ENCODE data around the gene ZNF536. TPM values are rescaled to one million over a fixed set of nuclear protein-coding genes. Genes with fewer than 3 reads are reported as not detected.

ZNF536 gene
- total and polyA plus RNA-seq, 10 of the 15 experiments (the other 5 are each of a cell fraction or from before 2014, with no cell fraction given): not detected

DNA sequence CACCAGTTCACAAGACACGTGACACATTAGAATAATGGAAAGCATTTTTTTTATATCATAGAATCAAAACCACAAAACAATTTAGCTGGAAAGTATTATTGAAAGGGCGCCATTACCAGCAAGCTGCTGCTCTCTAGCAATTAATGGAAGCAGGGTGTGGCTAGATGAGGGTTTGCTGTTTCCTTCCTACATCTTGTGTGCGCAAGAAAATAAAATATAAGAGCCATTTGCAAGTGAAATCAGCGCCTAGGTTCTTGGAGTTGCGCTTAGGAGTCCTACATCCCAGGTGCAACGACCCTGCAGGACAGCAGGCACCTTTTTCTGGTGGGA is 140.9 kb downstream of the ZNF536 start:
- ChIA-PET SMC1A (ENCODE audit: uncharacterized antibody, unreplicated experiment) (no interaction called here), POLR2A (no interaction called here), CTCF (no interaction called here), RAD21 (ENCODE audit: unreplicated experiment) (no interaction called here)
- ATAC-seq (no peak), DNase-seq (ENCODE audit: low read depth, low spot score) (no peak), FAIRE-seq (no peak)
- Histone ChIP-seq H3K4me3 (no peak overlapping the region), H3K79me2 (ENCODE audit: control insufficient read depth, insufficient read depth, low read length) (no peaks in the 10 kb centered on the region), H3K9ac (ENCODE audit: control insufficient read depth, insufficient read depth, low read length) (no peak overlapping the region), H3K9me3 (replicated peaks; ENCODE audit: control insufficient read depth, insufficient read depth, low read length) (no peaks in the 10 kb centered on the region), H2AFZ (ENCODE audit: control insufficient read depth, low read depth, low read length) (no peak overlapping the region), H3K27me3 (replicated peaks in 1 of 2; ENCODE audit: control insufficient read depth in 2 of 2, insufficient read depth in 2 of 2, low read length in 1 of 2) (no peaks in the 10 kb centered on the region), H3K36me3 (ENCODE audit: control insufficient read depth in 2 of 2, insufficient read depth in 2 of 2, low read length in 1 of 2) (no peaks in the 10 kb centered on the region), H4K20me1 (ENCODE audit: control insufficient read depth, insufficient read depth) (no peaks in the 10 kb centered on the region), H3K4me2 (ENCODE audit: control insufficient read depth, insufficient read depth) (no peak overlapping the region), H3K27ac (ENCODE audit: control insufficient read depth, insufficient read depth) (no peak overlapping the region), H3K4me1 (ENCODE audit: control insufficient read depth, insufficient read depth, low read length) (no peaks in the 10 kb centered on the region)
- intact Hi-C loops (cut with micrococcal nuclease; ENCODE audit: unreplicated experiment): no loop called here
- WGBS (ENCODE audit: insufficient coverage, insufficient replicate concordance, low lambda C conversion rate, missing lambda C conversion rate): 26% methylated on average over 6 of the region's 6 CpGs
- TF ChIP-seq FOS (IDR thresholded peaks at IDR 0.05; ENCODE audit: borderline replicate concordance, extremely low read depth, insufficient read length): no peak
- BruUV-seq (replicated peaks): no TSS peak
- in situ Hi-C loops (cut with MboI): no loop called here

DNA sequence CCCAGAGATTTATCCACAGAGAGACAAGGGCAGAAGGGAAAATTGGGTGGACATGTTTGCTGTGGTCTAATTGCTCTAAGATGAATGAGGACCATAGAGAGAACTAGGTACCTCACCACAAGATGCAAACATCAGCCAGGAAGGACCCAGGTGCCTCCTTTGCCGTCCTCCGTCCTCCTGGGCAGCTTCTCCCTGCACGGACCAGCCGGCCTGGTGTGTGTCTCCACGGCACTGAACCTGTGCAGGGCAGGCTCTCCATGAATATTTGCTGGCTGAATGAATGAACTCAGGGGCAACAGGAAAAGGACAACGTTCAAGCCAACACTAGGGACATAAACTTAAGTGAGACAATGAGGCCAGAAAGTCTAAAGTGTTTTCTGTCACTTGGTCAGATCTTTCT is 143.9 kb downstream of the ZNF536 start:
- in situ Hi-C loops (cut with MboI) (no loop called here), intact Hi-C loops (cut with micrococcal nuclease; ENCODE audit: unreplicated experiment) (no loop called here)
- no peak overlapping the region for H3K4me3 ChIP-seq
- SMC1A ChIA-PET (ENCODE audit: uncharacterized antibody, unreplicated experiment): no interaction called here
- POLR2A ChIA-PET: no interaction called here
- H3K79me2 ChIP-seq (ENCODE audit: control insufficient read depth, insufficient read depth, low read length): no peaks in the 10 kb centered on the region
- no peak overlapping the region for H3K4me2 ChIP-seq (ENCODE audit: control insufficient read depth, insufficient read depth)
- DNase-seq (ENCODE audit: low read depth, low spot score): no peak
- no peaks in the 10 kb centered on the region for H3K4me1 ChIP-seq (ENCODE audit: control insufficient read depth, insufficient read depth, low read length)
- H3K27me3 ChIP-seq (replicated peaks in 1 of 2; ENCODE audit: control insufficient read depth in 2 of 2, insufficient read depth in 2 of 2, low read length in 1 of 2): no peaks in the 10 kb centered on the region
- TF ChIP-seq BRCA1 (IDR thresholded peaks at IDR 0.05; ENCODE audit: low read depth, low read length) (no peak), EGR1 (IDR thresholded peaks at IDR 0.05; ENCODE audit: borderline replicate concordance in 1 of 2, low read depth in 2 of 2, low read length in 2 of 2) (no peak), MEF2B (IDR thresholded peaks at IDR 0.05; ENCODE audit: partially characterized antibody, poor library complexity, severe bottlenecking) (no peak), ZBED1 (IDR thresholded peaks at IDR 0.05; ENCODE audit: borderline replicate concordance) (no peak), EP300 (IDR thresholded peaks at IDR 0.05; ENCODE audit: borderline replicate concordance in 1 of 2, control insufficient read depth in 1 of 2, low read depth in 2 of 2, low read length in 2 of 2) (no peak), SRF (IDR thresholded peaks at IDR 0.05; ENCODE audit: low read depth in 2 of 2, low read length in 2 of 2) (no peak), BHLHE40 (IDR thresholded peaks at IDR 0.05; ENCODE audit: borderline replicate concordance in 1 of 2, low read depth in 2 of 2, low read length in 1 of 2) (no peak), SKIL (IDR thresholded peaks at IDR 0.05; ENCODE audit: low read depth, poor library complexity, severe bottlenecking) (no peak), SPI1 (IDR thresholded peaks at IDR 0.05; ENCODE audit: borderline replicate concordance, insufficient read depth, low read depth, low read length) (no peak), KLF5 (IDR thresholded peaks at IDR 0.05; ENCODE audit: partially characterized antibody) (no peak)
- TF ChIP-seq, protein P1, sequence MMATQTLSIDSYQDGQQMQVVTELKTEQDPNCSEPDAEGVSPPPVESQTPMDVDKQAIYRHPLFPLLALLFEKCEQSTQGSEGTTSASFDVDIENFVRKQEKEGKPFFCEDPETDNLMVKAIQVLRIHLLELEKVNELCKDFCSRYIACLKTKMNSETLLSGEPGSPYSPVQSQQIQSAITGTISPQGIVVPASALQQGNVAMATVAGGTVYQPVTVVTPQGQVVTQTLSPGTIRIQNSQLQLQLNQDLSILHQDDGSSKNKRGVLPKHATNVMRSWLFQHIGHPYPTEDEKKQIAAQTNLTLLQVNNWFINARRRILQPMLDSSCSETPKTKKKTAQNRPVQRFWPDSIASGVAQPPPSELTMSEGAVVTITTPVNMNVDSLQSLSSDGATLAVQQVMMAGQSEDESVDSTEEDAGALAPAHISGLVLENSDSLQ (IDR thresholded peaks at IDR 0.05): no peak
- TF ChIP-seq, protein P2, sequence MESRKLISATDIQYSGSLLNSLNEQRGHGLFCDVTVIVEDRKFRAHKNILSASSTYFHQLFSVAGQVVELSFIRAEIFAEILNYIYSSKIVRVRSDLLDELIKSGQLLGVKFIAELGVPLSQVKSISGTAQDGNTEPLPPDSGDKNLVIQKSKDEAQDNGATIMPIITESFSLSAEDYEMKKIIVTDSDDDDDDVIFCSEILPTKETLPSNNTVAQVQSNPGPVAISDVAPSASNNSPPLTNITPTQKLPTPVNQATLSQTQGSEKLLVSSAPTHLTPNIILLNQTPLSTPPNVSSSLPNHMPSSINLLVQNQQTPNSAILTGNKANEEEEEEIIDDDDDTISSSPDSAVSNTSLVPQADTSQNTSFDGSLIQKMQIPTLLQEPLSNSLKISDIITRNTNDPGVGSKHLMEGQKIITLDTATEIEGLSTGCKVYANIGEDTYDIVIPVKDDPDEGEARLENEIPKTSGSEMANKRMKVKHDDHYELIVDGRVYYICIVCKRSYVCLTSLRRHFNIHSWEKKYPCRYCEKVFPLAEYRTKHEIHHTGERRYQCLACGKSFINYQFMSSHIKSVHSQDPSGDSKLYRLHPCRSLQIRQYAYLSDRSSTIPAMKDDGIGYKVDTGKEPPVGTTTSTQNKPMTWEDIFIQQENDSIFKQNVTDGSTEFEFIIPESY (IDR thresholded peaks at IDR 0.05): no peak
- BruUV-seq (replicated peaks): no TSS peak
- CTCF ChIA-PET: no interaction called here
- no peak overlapping the region for H3K27ac ChIP-seq (ENCODE audit: control insufficient read depth, insufficient read depth)
- RAD21 ChIA-PET (ENCODE audit: unreplicated experiment): no interaction called here
- ATAC-seq: no peak
- no peak for FAIRE-seq
- 0% methylated on average over 6 of the region's 6 CpGs for WGBS (ENCODE audit: insufficient coverage, insufficient replicate concordance, low lambda C conversion rate, missing lambda C conversion rate)
- H3K9me3 ChIP-seq (replicated peaks; ENCODE audit: control insufficient read depth, insufficient read depth, low read length): no peaks in the 10 kb centered on the region
- H3K9ac ChIP-seq (ENCODE audit: control insufficient read depth, insufficient read depth, low read length): no peak overlapping the region
- H4K20me1 ChIP-seq (ENCODE audit: control insufficient read depth, insufficient read depth): no peaks in the 10 kb centered on the region
- H3K36me3 ChIP-seq (ENCODE audit: control insufficient read depth in 2 of 2, insufficient read depth in 2 of 2, low read length in 1 of 2): no peaks in the 10 kb centered on the region
- H2AFZ ChIP-seq (ENCODE audit: control insufficient read depth, low read depth, low read length): no peak overlapping the region
